Measurements from ENCODE around the gene CADM1. TPM values are rescaled to one million over a fixed set of nuclear protein-coding genes. Genes with fewer than 3 reads are reported as not detected.

Gene CADM1
- total RNA-seq, 1 donor from 2014 or later, result 150 TPM

- TF ChIP-seq, protein P1, sequence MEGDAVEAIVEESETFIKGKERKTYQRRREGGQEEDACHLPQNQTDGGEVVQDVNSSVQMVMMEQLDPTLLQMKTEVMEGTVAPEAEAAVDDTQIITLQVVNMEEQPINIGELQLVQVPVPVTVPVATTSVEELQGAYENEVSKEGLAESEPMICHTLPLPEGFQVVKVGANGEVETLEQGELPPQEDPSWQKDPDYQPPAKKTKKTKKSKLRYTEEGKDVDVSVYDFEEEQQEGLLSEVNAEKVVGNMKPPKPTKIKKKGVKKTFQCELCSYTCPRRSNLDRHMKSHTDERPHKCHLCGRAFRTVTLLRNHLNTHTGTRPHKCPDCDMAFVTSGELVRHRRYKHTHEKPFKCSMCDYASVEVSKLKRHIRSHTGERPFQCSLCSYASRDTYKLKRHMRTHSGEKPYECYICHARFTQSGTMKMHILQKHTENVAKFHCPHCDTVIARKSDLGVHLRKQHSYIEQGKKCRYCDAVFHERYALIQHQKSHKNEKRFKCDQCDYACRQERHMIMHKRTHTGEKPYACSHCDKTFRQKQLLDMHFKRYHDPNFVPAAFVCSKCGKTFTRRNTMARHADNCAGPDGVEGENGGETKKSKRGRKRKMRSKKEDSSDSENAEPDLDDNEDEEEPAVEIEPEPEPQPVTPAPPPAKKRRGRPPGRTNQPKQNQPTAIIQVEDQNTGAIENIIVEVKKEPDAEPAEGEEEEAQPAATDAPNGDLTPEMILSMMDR (conservative IDR thresholded peaks at IDR 0.05), result no peak
- Mint-ChIP-seq H3K9me3 (no peaks in the 10 kb centered on the region), H3K27me3 (no peaks in the 10 kb centered on the region), H3K4me3 (no peak overlapping the region), H3K36me3 (no peaks in the 10 kb centered on the region), H3K27ac (no peak overlapping the region), H3K4me1 (ENCODE audit: unreplicated experiment) (peaks cover 27% of the 10 kb centered on the region)
- DNase-seq (ENCODE audit: extremely low spot score, unreplicated experiment), result no peak
Measured at GRCh38 chr11:115460512-115460911, 43.7 kb downstream of the CADM1 start.

- H3K27ac Mint-ChIP-seq, result no peak overlapping the region
- peaks cover 27% of the 10 kb centered on the region for H3K4me1 Mint-ChIP-seq (ENCODE audit: unreplicated experiment)
- TF ChIP-seq, protein P1 (conservative IDR thresholded peaks at IDR 0.05), result no peak
- no peak for DNase-seq (ENCODE audit: extremely low spot score, unreplicated experiment)
- no peak overlapping the region for H3K4me3 Mint-ChIP-seq
- H3K27me3 Mint-ChIP-seq, result no peaks in the 10 kb centered on the region
- H3K9me3 Mint-ChIP-seq, result no peaks in the 10 kb centered on the region
- no peaks in the 10 kb centered on the region for H3K36me3 Mint-ChIP-seq
Measured at GRCh38 chr11:115459563-115459962, 44.7 kb downstream of the CADM1 start.

DNA sequence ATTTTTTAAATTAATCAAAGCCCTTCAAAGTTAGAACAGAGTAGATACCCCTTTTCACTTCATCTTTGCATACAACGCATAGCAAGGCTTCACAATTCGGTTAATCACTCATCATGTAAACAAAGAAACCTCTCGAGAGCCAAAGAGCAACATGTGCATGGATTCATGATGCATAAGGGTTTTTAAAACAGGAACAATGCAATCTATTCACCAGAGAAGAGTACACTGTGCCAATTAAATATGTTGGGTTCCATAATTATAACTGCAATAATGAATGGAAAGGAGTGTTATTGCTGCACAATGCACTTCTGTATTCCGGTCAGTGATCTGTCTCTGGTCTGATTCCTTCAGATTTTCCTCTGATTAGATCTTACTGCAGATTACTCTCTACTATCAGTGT is 45.3 kb downstream of the CADM1 start:
- TF ChIP-seq, protein P1 (conservative IDR thresholded peaks at IDR 0.05), result no peak
- Mint-ChIP-seq H3K27ac (no peak overlapping the region), H3K4me3 (no peak overlapping the region), H3K4me1 (ENCODE audit: unreplicated experiment) (peaks cover 27% of the 10 kb centered on the region), H3K36me3 (no peaks in the 10 kb centered on the region), H3K9me3 (no peaks in the 10 kb centered on the region), H3K27me3 (no peaks in the 10 kb centered on the region)
- no peak for DNase-seq (ENCODE audit: extremely low spot score, unreplicated experiment)

- H3K36me3 Mint-ChIP-seq, result peaks cover 4% of the 10 kb centered on the region
- peaks cover 25% of the 10 kb centered on the region for H3K4me1 Mint-ChIP-seq (ENCODE audit: unreplicated experiment)
- no peak overlapping the region for H3K4me3 Mint-ChIP-seq
- H3K27ac Mint-ChIP-seq, result no peak overlapping the region
- H3K27me3 Mint-ChIP-seq, result no peaks in the 10 kb centered on the region
- TF ChIP-seq, protein P1 (conservative IDR thresholded peaks at IDR 0.05), result no peak
- no peak for DNase-seq (ENCODE audit: extremely low spot score, unreplicated experiment)
- H3K9me3 Mint-ChIP-seq, result no peaks in the 10 kb centered on the region
Measured at GRCh38 chr11:115456019-115456418, 48.2 kb downstream of the CADM1 start.

- TF ChIP-seq, protein P1 (conservative IDR thresholded peaks at IDR 0.05), result no peak
- Mint-ChIP-seq H3K9me3 (no peaks in the 10 kb centered on the region), H3K36me3 (peaks cover 4% of the 10 kb centered on the region), H3K27ac (no peak overlapping the region), H3K4me3 (no peak overlapping the region), H3K27me3 (no peaks in the 10 kb centered on the region), H3K4me1 (ENCODE audit: unreplicated experiment) (peaks cover 25% of the 10 kb centered on the region)
- no peak for DNase-seq (ENCODE audit: extremely low spot score, unreplicated experiment)
Measured at GRCh38 chr11:115455613-115456012, 48.6 kb downstream of the CADM1 start.

DNA sequence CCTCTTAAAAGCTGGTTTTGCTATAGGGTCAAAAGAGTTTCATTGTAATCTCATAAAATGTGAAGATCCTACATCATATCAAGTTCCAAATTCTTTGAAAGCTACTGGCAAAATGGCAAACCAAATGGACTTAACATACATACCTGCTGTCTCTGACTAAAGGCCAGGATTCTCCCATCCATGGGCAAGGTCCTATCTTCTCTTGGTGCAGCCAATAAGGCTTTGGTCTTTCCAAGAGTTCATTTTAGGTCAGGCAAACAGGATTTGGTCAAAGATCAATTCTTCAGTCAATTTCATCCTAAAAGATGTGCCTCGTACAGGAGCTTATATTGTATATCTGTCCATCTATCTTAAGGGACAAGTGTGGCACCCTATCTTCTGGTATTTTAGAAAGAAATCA is 49.7 kb downstream of the CADM1 start:
- H3K36me3 Mint-ChIP-seq, result peaks cover 4% of the 10 kb centered on the region
- no peaks in the 10 kb centered on the region for H3K27me3 Mint-ChIP-seq
- H3K27ac Mint-ChIP-seq, result no peak overlapping the region
- no peaks in the 10 kb centered on the region for H3K9me3 Mint-ChIP-seq
- peaks cover 31% of the 10 kb centered on the region for H3K4me1 Mint-ChIP-seq (ENCODE audit: unreplicated experiment)
- no peak overlapping the region for H3K4me3 Mint-ChIP-seq
- TF ChIP-seq, protein P1 (conservative IDR thresholded peaks at IDR 0.05), result no peak
- no peak for DNase-seq (ENCODE audit: extremely low spot score, unreplicated experiment)
